Smooth muscle cell of the coronary artery (primary cell): ENCODE data around the gene WSCD2. TPM values are rescaled to one million over a fixed set of nuclear protein-coding genes. Genes with fewer than 3 reads are reported as not detected.

ENCODE experiments used
- total RNA-seq: library from RNA; depleted of rRNA; stranded (reverse); fragments of >200 nt; gene quantifications from 2 replicates; pipeline ENCODE4 v1.2.3, GENCODE V29; 2014; ENCODE audit warnings: low replicate concordance

Gene WSCD2
- not detected in 2 replicates for total RNA-seq

DNA sequence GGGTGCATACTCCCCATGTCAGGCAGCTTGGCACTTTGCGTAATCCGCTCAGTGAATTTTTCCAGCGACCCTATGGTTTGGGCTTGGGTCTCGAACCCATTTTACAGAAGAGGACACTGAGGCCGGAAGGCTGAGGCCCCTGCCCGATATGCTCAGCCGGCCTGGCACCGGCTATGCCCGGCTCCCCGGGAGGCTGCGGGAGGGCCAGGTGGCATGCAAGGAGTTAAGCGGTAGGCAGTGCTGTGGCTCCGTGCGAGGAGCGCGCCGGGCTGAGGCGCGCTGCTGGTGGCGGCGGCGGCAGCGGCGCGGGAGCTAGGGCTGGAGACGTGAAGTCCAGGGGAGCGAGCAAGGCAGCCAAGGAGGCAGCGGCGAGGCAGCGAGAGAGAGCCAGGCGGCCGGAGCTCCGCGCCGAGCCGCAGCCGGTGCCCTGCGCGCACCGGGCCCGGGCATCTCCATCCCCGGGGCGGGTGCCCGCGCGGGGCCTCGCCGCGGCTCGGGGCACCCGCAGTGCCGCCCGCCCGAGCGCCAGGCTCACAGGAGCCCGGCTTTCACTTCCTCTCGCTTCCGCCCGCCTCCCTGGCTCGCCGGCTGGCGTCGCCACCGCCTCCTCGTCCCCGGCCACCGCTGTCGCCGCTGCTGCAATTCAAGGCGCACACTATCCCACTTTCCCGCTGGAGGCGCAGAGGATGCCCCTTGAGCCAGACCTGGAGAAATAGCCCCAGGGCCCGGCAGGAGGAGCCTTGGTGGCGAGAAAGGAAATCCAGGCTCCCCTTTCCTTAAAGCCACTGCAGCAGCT, at the start of gene WSCD2:
WSCD2 (plus strand) TSS at position 272 of the 796 bp plus-strand sequence. CDS start 66,545 bp downstream, outside the sequence.

Other genes with a start within 250 kb of the WSCD2 start
- 0.08 and 1.3 TPM in 2 replicates for gene CMKLR1, start 210.0 kb downstream of the WSCD2 start, total RNA-seq